Upper lobe of left lung (tissue), 6 donors: ENCODE data around the gene PAK6. TPM values are rescaled to one million over a fixed set of nuclear protein-coding genes. Genes with fewer than 3 reads are reported as not detected.
A peak's percentile ranks its signal among the peaks of the same experiment; 100 is the strongest.

Experiments used
- ATAC-seq, 2 donors: fragments of 200-7000 bp; cut with Tn5 transposase; one replicate each; pipeline ENCODE4 v1.9.1; 2022; ENCODE audit warnings: mild to moderate bottlenecking in 2 of 2, moderate library complexity in 2 of 2; ENCODE audit not compliant: low FRiP score in 2 of 2
- DNase-seq, 2 donors: peaks; one replicate each; pipeline ENCODE4 v3.0.0-alpha.2; 2019 to 2020
- H3K27ac ChIP-seq, 4 donors: fragments of 200-600 bp; sonication (generic); one replicate each; pipeline ENCODE4 v1.5.1; 2016 to 2019
- H3K27me3 ChIP-seq, 4 donors: fragments of 200-600 bp; sonication (generic); one replicate each; pipeline ENCODE4 v1.5.1; 2017 to 2019
- H3K36me3 ChIP-seq, 4 donors: fragments of 200-600 bp; sonication (generic); one replicate each; pipeline ENCODE4 v1.5.1; 2016 to 2019
- H3K4me1 ChIP-seq, 4 donors: fragments of 200-600 bp; sonication (generic); one replicate each; pipeline ENCODE4 v1.5.1; 2018 to 2019
- H3K4me3 ChIP-seq, 4 donors: fragments of 200-600 bp; sonication (generic); one replicate each; pipeline ENCODE4 v1.5.1; 2017 to 2019; ENCODE audit warnings: mild to moderate bottlenecking in 2 of 4, moderate library complexity in 1 of 4
- H3K9me3 ChIP-seq, 4 donors: fragments of 200-600 bp; sonication (generic); one replicate each; pipeline ENCODE4 v1.5.1; 2018 to 2019
- EP300 ChIP-seq, 4 donors: sonication (generic); formaldehyde crosslinking; IDR thresholded peaks; one replicate each; pipeline ENCODE4 v1.5.1; 2017; ENCODE audit warnings: antibody characterized with exemption in 4 of 4, control low read depth in 2 of 4
- POLR2A ChIP-seq, 4 donors: fragments of 450-650 bp; IDR thresholded peaks; one replicate each; pipeline ENCODE4 v1.5.1; 2016 to 2017; ENCODE audit warnings: antibody characterized with exemption in 4 of 4, mild to moderate bottlenecking in 2 of 4
- POLR2AphosphoS5 ChIP-seq, 2 donors: sonication (generic); formaldehyde crosslinking; IDR thresholded peaks; one replicate each; pipeline ENCODE4 v1.5.1; 2017; ENCODE audit warnings: antibody characterized with exemption in 2 of 2
- WGBS, 2 donors: methylation state at CpG; one replicate each; pipeline ENCODE4 v1.1.5; 2017 to 2018; 5-methylcytosine and 5-hydroxymethylcytosine counted together
- total RNA-seq, 6 donors: library from RNA; depleted of rRNA in 4 of 6; stranded (reverse); fragments of >200 nt in 4 of 6; gene quantifications; one replicate each; pipeline versions ENCODE4 v1.1.0 to v1.2.1, GENCODE V29; 2016 to 2021
- TF ChIP-seq, protein P1 (sequence below), 6 experiments: fragments of 450-650 bp in 4 of 6; fragments of 200-600 bp in 2 of 6; sonication (generic) in 2 of 6; IDR thresholded peaks; one replicate each; pipeline ENCODE4 v1.5.1; 2016 to 2019; ENCODE audit warnings: antibody characterized with exemption in 6 of 6
- donor health status: DM: no; HTN: no; CAD: no; lungs with moderate emphysema.
- donor health status: DM: no; HTN: yes; CAD: no; lungs with severe emphysema.

Gene PAK6
- total RNA-seq, 6 donors from 2014 or later, result 4.5 to 23.4 (median 15.0) TPM

DNA sequence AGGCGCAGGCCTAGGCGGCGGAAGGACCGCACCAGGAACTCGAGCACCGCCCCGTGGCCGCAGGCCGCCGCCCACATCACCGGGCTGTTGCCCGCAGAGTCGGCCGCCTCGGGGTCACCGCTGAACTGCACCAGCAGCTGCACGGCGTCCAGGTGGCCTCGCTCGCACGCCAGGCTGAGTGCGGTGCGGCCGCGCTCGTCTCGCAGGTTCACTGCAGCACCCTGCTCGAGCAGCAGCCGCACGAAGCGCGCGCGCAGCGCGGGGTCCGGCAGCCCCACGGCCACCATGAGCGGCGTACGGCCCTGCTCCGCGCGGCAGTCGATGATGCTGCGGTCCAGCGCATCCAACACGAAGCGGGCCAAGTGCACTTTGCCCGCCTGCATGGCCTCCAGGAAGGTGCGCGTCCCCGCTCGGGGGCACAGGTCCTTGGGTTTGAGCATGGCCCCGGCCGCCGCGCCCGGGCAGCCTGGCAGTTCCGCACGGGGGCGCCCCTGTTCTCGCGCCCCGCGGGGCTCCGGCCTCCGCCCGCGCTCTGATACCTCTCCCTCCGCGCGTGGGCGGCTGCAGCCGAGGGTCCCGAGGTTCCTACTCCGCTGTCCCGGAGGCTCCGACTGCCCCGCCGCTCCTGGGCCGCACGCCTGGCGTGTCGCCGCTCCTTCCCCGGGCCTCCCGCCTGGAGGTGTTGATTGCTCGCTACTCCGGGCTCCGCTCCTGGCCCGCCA lies 43.4 kb downstream of the PAK6 start:
- DNase-seq (peak; percentile 65 to 92), ATAC-seq (peak in 1 of 2 donors; percentile 54)
- TF ChIP-seq POLR2AphosphoS5 (IDR thresholded peaks at IDR 0.05), result no peak
- TF ChIP-seq, protein P1, sequence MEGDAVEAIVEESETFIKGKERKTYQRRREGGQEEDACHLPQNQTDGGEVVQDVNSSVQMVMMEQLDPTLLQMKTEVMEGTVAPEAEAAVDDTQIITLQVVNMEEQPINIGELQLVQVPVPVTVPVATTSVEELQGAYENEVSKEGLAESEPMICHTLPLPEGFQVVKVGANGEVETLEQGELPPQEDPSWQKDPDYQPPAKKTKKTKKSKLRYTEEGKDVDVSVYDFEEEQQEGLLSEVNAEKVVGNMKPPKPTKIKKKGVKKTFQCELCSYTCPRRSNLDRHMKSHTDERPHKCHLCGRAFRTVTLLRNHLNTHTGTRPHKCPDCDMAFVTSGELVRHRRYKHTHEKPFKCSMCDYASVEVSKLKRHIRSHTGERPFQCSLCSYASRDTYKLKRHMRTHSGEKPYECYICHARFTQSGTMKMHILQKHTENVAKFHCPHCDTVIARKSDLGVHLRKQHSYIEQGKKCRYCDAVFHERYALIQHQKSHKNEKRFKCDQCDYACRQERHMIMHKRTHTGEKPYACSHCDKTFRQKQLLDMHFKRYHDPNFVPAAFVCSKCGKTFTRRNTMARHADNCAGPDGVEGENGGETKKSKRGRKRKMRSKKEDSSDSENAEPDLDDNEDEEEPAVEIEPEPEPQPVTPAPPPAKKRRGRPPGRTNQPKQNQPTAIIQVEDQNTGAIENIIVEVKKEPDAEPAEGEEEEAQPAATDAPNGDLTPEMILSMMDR (IDR thresholded peaks at IDR 0.05), result peak in 5 of 6 experiments; percentile 36 to 48 (median 41)
- no peaks in the 10 kb centered on the region for H3K9me3 ChIP-seq
- peak overlapping the region in 3 of 4 donors; percentile 41 to 56 (median 54) for H3K4me3 ChIP-seq
- no peaks in the 10 kb centered on the region for H3K36me3 ChIP-seq
- peaks cover 1 to 48% (median 30%) of the 10 kb centered on the region in 4 donors for H3K27me3 ChIP-seq
- peaks cover 31 to 45% (median 43%) of the 10 kb centered on the region in 4 donors for H3K4me1 ChIP-seq
- 1% methylated on average over 49 of the region's 92 CpGs; no CpG with 5 or more reads in 1 of the 2 donors for WGBS, 2 donors
- no peak overlapping the region for H3K27ac ChIP-seq

DNA sequence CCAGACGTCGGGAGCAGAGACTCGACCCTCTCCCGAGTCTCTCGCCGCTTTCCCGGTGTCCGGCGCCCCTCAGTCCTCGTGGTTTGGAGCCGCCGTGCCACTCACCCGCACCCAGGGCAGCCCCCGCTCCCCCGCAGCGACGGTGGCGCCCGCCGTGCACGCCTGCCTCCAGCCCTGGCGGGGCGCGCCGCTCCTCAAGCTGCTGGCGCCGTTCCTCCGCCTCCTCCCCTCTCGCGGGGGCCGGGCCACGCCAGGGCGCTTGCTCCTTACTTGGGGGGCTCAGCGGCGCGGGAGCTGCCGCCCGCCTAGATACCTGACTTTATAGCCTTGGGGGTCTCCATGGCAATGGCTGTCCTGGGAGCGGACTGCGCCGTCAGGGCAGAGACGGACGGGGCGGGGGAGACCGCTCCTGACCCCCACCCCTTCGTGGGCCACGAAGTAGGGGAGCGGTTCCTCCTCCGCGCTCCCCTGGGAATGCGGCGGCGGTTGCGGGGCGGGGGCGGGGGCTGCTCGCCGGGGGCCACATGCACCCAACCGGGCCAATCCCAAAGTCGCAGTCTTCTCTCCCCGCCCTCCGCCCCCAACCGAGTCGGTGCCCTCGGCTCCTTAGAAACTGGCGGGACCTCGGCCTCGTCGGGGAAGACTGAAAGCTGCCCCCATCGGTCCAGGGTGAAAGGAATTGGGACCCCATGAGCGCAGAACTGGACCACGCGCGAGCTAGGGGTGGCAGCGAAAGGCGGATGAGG lies 44.2 kb downstream of the PAK6 start, which contains the start of gene ANKRD63:
Gene ANKRD63 (minus strand): TSS at position 196 of the 746 bp plus-strand sequence. CDS start 478 bp downstream, outside the sequence.
- Histone ChIP-seq H3K36me3 (no peaks in the 10 kb centered on the region), H3K4me3 (peak within 1 kb of the TSS in 3 of 4 donors; percentile 41 to 56 (median 54)), H3K27me3 (peaks cover 1 to 48% (median 30%) of the 10 kb centered on the region in 4 donors), H3K27ac (no peak within 1 kb of the TSS), H3K4me1 (peaks cover 31 to 45% (median 43%) of the 10 kb centered on the region in 4 donors), H3K9me3 (no peaks in the 10 kb centered on the region)
- DNase-seq (peak in 1 of 2 donors; percentile 91), ATAC-seq (peak in 1 of 2 donors; percentile 49)
- TF ChIP-seq POLR2A (IDR thresholded peaks at IDR 0.05) (no peak), POLR2AphosphoS5 (IDR thresholded peaks at IDR 0.05) (no peak), EP300 (IDR thresholded peaks at IDR 0.05) (no peak)
- TF ChIP-seq, protein P1 (IDR thresholded peaks at IDR 0.05), result no peak
- WGBS, 2 donors, result 11 to 12% methylated on average over 12 to 28 of the region's 76 CpGs

DNA sequence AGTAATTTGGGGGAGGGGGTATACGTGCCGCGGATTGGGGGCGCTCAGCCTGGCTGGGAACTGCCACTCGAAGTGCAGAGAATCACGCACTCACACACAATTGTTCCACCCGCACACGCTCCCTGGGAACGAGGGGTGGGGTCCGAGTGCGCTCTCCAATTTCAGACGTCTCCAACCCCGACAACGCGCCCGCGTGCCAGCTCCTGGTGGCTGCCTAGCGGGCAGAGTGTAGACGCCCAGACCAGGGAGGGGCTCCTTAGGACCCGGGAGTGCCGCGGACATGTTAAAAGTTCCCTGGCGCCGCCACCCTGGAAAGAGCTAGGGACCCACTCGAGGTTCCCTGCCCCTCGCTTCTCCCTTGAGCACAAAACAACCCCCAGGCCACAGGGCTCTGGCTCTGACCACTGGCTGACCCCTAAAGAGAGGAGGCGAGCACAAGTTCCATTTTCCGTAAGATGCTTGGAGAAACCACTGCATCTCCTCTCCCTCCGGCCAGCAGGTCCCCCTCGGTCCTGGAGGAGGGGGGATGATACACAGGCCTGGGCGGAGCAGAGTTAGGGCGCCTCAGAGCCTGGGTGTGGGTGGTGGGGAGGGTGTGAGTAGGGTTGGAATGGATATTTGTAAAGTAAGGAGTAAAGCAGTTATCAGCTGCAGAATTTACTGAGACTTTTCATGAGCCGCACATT lies 44.9 kb downstream of the PAK6 start:
- DNase-seq (no peak), ATAC-seq (no peak)
- Histone ChIP-seq H3K4me3 (peak overlapping the region in 1 of 4 donors; percentile 54), H3K27me3 (peaks cover 1 to 48% (median 30%) of the 10 kb centered on the region in 4 donors), H3K36me3 (peaks cover 0 to 2% (median 0%) of the 10 kb centered on the region in 4 donors), H3K9me3 (no peaks in the 10 kb centered on the region), H3K27ac (no peak overlapping the region), H3K4me1 (peaks cover 31 to 44% (median 43%) of the 10 kb centered on the region in 4 donors)
- TF ChIP-seq, protein P1 (IDR thresholded peaks at IDR 0.05), result no peak
- no peak for TF ChIP-seq POLR2AphosphoS5 (IDR thresholded peaks at IDR 0.05)
- TF ChIP-seq POLR2A (IDR thresholded peaks at IDR 0.05), result no peak
- no peak for TF ChIP-seq EP300 (IDR thresholded peaks at IDR 0.05)
- WGBS, 2 donors, result 35 to 43% methylated on average over 21 to 32 of the region's 33 CpGs

DNA sequence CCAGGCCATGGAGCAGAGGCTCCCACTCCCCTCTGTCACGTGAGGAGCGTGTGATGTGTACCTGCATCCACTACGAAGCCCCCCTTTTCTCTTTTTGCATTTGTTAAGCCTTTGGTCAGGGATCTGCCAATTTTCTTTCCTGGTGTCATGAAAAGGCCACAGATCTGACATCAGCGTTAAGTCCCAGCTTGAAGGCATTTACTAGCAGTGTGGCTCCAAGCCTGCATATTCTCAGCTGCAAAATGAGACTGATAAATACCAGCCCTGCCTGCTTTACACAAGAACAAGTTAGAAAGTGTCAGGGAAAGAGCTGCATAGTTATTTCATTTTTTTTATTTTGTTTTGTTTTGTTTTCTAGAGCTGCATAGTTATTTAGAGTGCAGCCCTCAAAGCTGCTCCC lies 46.3 kb downstream of the PAK6 start:
- 81 to 85% methylated on average over 4 of the region's 4 CpGs for WGBS, 2 donors
- ATAC-seq (no peak), DNase-seq (no peak)
- Histone ChIP-seq H3K4me1 (peaks cover 27 to 34% (median 33%) of the 10 kb centered on the region in 4 donors), H3K4me3 (no peak overlapping the region), H3K27ac (no peak overlapping the region), H3K27me3 (peaks cover 1 to 39% (median 27%) of the 10 kb centered on the region in 4 donors), H3K36me3 (peaks cover 0 to 9% (median 3%) of the 10 kb centered on the region in 4 donors), H3K9me3 (no peaks in the 10 kb centered on the region)
- no peak for TF ChIP-seq POLR2AphosphoS5 (IDR thresholded peaks at IDR 0.05)
- TF ChIP-seq, protein P1 (IDR thresholded peaks at IDR 0.05), result no peak
- no peak for TF ChIP-seq POLR2A (IDR thresholded peaks at IDR 0.05)
- no peak for TF ChIP-seq EP300 (IDR thresholded peaks at IDR 0.05)
